K562 (cell line): ENCODE measurements around the gene PDLIM7. TPM values are rescaled to one million over a fixed set of nuclear protein-coding genes. Genes with fewer than 3 reads are reported as not detected.

Source experiments
- CXXC5 ChIP-seq: fragments of 250-450 bp; sonication (Bioruptor Pico); IDR thresholded peaks from 2 replicates; pipeline ENCODE4 v1.8.0; 2022; ENCODE audit warnings: inconsistent platforms, mild to moderate bottlenecking, moderate library complexity
- EP400 ChIP-seq: fragments of 450-650 bp; IDR thresholded peaks from 2 replicates; pipeline ENCODE4 v1.6.1; 2017; ENCODE audit warnings: antibody characterized with exemption, mild to moderate bottlenecking, moderate library complexity
- KDM4B ChIP-seq, 2 experiments: fragments of 450-650 bp in 1 of 2; sonication (generic) in 1 of 2; IDR thresholded peaks; 2 replicates each; pipeline ENCODE4 v1.6.1; 2016 to 2017; ENCODE audit warnings: borderline replicate concordance in 2 of 2, antibody characterized with exemption in 1 of 2, low read depth in 1 of 2, mild to moderate bottlenecking in 1 of 2
- MAFG ChIP-seq: fragments of 450-650 bp; conservative IDR thresholded peaks from 2 replicates; pipeline ENCODE4 v1.6.1; 2016; ENCODE audit warnings: missing genetic modification characterization, missing compliant biosample characterization
- PHF21A ChIP-seq: fragments of 450-650 bp; IDR thresholded peaks from 2 replicates; pipeline ENCODE4 v1.6.1; 2017; ENCODE audit warnings: low read depth, borderline replicate concordance
- SMARCA4 ChIP-seq: fragments of 450-650 bp; IDR thresholded peaks from 2 replicates; pipeline ENCODE4 v1.6.1; 2016
- STAT5B ChIP-seq: fragments of 250-450 bp; sonication (Bioruptor Pico); IDR thresholded peaks from 2 replicates; pipeline ENCODE4 v1.8.0; 2021; ENCODE audit warnings: mild to moderate bottlenecking, inconsistent platforms
- TAF9B ChIP-seq: fragments of 450-650 bp; IDR thresholded peaks from 2 replicates; pipeline ENCODE4 v1.6.1; 2018; ENCODE audit warnings: mild to moderate bottlenecking; ENCODE audit not compliant: partially characterized antibody
- TEAD1 ChIP-seq, 2 experiments: fragments of 450-650 bp in 1 of 2; sonication (generic) in 1 of 2; formaldehyde crosslinking; IDR thresholded peaks; 2 replicates each; pipeline versions ENCODE4 v1.4.0 to v1.8.0; 2020 to 2022; ENCODE audit warnings: mild to moderate bottlenecking in 2 of 2, missing genetic modification reagents in 1 of 2
- ZFPM2 ChIP-seq: fragments of 250-450 bp; sonication (Bioruptor Pico); IDR thresholded peaks from 2 replicates; pipeline ENCODE4 v1.5.1; 2022; ENCODE audit warnings: mild to moderate bottlenecking
- ZNF408 ChIP-seq: fragments of 250-450 bp; sonication (Bioruptor Pico); IDR thresholded peaks from 2 replicates; pipeline ENCODE4 v1.4.0; 2020; ENCODE audit warnings: low read depth, mild to moderate bottlenecking, moderate library complexity
- ZNF445 ChIP-seq: fragments of 250-450 bp; sonication (Bioruptor Pico); IDR thresholded peaks from 2 replicates; pipeline ENCODE4 v1.4.0; 2020; ENCODE audit warnings: low read depth, mild to moderate bottlenecking, moderate library complexity
- ZZZ3 ChIP-seq: fragments of 450-650 bp; IDR thresholded peaks from 2 replicates; pipeline ENCODE4 v1.6.1; 2016; ENCODE audit warnings: antibody characterized with exemption, mild to moderate bottlenecking, moderate library complexity
- polyA plus RNA-seq, 8 experiments: library from polyadenylated mRNA; depleted of rRNA in 4 of 8; stranded (reverse) in 5 of 8; unstranded in 3 of 8; fragments of >200 nt; fragmentation: Nextera tagmentation in 2 of 8; fragmentation: Illumina TruSeq in 1 of 8; extraction: Ambion mirVana in 2 of 8; extraction: Trizol in 1 of 8; gene quantifications; 2 replicates each; pipeline versions ENCODE4 v1.2.1 to v1.2.3, GENCODE V29; 2011 to 2014; ENCODE audit warnings: inconsistent platforms in 1 of 8, missing spikeins in 1 of 8
- total RNA-seq, 7 experiments: library from RNA; depleted of rRNA in 6 of 7; stranded (reverse); fragments of >200 nt in 6 of 7; fragmentation: Illumina TruSeq in 2 of 7; extraction: Trizol in 2 of 7; gene quantifications; 2 replicates each; pipeline versions ENCODE4 v1.2.1 to v1.2.3, GENCODE V29; 2011 to 2021; ENCODE audit warnings: low replicate concordance in 1 of 7
- TF ChIP-seq, protein P1 (sequence below): sonication (generic); formaldehyde crosslinking; IDR thresholded peaks from 2 replicates; pipeline ENCODE4 v1.8.1; 2023; ENCODE audit warnings: mild to moderate bottlenecking, missing genetic modification reagents
- TF ChIP-seq, protein P2 (sequence below): fragments of 250-450 bp; sonication (Bioruptor Pico); IDR thresholded peaks from 2 replicates; pipeline ENCODE4 v1.5.0; 2021; ENCODE audit warnings: mild to moderate bottlenecking, moderate library complexity
- TF ChIP-seq, protein P3 (sequence below): fragments of 250-450 bp; sonication (Bioruptor Pico); IDR thresholded peaks from 2 replicates; pipeline ENCODE4 v1.8.0; 2021; ENCODE audit warnings: moderate library complexity, mild to moderate bottlenecking, inconsistent platforms
- TF ChIP-seq, protein P4 (sequence below): fragments of 450-650 bp; IDR thresholded peaks from 2 replicates; pipeline ENCODE4 v1.6.1; 2018; ENCODE audit warnings: mild to moderate bottlenecking, low read depth; ENCODE audit not compliant: partially characterized antibody
- TF ChIP-seq, protein P5 (sequence below): fragments of 450-650 bp; IDR thresholded peaks from 2 replicates; pipeline ENCODE4 v1.6.1; 2016; ENCODE audit warnings: missing biosample characterization, missing genetic modification characterization

Gene PDLIM7
- total and polyA plus RNA-seq, 9 of the 15 experiments (the other 6 are each of a cell fraction or from before 2014, with no cell fraction given), result 2.1 to 124 (median 32.6) TPM

DNA sequence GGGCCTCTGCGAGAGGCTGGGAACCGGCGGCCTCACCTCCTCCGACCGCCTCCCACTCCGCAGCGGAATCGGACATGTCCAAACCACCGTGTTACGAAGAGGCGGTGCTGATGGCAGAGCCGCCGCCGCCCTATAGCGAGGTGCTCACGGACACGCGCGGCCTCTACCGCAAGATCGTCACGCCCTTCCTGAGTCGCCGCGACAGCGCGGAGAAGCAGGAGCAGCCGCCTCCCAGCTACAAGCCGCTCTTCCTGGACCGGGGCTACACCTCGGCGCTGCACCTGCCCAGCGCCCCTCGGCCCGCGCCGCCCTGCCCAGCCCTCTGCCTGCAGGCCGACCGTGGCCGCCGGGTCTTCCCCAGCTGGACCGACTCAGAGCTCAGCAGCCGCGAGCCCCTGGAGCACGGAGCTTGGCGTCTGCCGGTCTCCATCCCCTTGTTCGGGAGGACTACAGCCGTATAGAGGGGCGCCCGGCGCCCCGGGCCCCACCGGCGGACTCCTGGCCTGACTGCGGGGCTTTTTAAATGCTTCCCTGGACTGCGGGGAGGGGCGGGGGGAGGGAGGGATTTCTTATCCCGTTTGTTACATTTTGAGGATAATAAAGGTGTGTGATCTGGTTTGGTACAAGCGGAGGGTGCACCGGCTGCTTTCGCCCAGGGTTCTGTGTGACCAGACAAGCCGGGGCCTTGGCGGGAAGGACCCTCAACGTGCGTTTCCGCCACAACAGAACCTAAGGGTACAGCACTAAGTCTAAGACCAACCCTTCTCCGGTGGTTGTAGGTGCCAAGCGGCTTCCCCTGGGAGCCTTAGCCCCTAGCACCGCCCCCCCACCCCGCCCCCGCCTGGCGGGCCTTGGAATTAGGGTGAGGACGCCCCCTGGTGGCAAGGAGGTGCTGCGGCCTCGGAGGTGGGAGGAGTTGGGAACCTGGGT, 41.5 kb downstream of the PDLIM7 start (continued):
- TF ChIP-seq, protein P1, sequence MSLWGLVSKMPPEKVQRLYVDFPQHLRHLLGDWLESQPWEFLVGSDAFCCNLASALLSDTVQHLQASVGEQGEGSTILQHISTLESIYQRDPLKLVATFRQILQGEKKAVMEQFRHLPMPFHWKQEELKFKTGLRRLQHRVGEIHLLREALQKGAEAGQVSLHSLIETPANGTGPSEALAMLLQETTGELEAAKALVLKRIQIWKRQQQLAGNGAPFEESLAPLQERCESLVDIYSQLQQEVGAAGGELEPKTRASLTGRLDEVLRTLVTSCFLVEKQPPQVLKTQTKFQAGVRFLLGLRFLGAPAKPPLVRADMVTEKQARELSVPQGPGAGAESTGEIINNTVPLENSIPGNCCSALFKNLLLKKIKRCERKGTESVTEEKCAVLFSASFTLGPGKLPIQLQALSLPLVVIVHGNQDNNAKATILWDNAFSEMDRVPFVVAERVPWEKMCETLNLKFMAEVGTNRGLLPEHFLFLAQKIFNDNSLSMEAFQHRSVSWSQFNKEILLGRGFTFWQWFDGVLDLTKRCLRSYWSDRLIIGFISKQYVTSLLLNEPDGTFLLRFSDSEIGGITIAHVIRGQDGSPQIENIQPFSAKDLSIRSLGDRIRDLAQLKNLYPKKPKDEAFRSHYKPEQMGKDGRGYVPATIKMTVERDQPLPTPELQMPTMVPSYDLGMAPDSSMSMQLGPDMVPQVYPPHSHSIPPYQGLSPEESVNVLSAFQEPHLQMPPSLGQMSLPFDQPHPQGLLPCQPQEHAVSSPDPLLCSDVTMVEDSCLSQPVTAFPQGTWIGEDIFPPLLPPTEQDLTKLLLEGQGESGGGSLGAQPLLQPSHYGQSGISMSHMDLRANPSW (CRISPR knock-in tag), result no peak; the same call in 1 of the 2 replicates
- TF ChIP-seq TAF9B (no peak), STAT5B (CRISPR knock-in tag) (no peak), ZFPM2 (no peak), SMARCA4 (no peak), ZNF408 (CRISPR knock-in tag) (no peak), ZNF445 (CRISPR knock-in tag) (no peak), ZZZ3 (no peak), PHF21A (no peak), CXXC5 (CRISPR knock-in tag) (no peak), TEAD1 (CRISPR knock-in tag; IDR thresholded peaks at IDR 0.05) (peak in 1 of 2 experiments; percentile 17; a peak in 1 of 4 replicates), MAFG (no peak), EP400 (no peak), KDM4B (IDR thresholded peaks at IDR 0.05; ENCODE audit: borderline replicate concordance in 2 of 2, low read depth in 1 of 2) (no peak)
- TF ChIP-seq, protein P2, sequence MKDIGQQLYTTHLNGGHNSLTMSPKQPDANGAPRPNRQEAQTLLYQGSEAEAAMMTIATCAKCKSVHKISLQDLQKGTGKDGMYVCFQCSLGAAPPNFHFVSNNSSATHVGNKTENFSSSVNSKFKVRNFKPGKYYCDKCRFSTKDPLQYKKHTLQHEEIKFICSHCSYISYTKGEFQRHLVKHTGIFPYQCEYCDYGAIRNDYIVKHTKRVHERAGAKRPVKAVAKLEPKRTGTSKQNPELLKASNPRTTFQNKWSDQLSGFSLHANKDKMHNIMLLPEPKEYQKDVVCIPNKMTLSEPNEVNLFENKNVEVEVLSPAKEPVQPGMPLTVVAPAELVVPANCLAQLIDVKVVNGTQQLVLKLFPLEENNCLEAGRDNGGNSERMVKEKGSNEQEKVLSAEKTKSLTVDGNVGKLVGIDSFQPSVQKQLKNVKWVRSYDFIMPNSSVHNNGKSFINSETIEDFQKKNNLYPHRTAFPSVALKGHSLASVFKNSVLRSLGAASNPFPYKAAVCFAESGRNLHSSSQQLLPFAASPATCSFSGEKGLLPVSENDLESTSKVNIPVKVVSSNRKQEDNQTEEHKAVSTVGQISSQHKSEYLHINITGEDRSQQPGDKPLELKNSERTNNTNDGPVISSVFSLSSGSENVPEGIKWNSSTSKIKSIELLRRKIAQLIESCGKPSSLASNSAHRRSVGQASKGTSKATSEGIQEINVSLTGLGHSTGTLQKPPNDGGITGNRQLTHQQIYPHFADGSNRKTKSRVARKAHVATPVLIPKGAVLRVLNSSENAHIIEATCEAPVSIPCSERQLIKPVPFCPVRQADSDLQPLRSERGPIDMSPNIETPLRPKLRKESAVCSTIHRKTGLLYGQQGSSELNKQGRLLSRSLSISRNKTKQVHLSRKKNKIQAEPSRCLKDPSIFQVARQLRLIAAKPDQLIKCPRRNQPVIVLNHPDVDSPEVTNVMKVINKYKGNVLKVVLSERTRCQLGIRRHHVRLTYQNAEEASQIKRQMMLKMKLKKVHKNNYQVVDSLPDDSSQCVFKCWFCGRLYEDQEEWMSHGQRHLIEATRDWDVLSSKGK (CRISPR knock-in tag), result no peak
- TF ChIP-seq, protein P3, sequence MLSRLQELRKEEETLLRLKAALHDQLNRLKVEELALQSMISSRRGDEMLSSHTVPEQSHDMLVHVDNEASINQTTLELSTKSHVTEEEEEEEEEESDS, result no peak
- TF ChIP-seq, protein P4, sequence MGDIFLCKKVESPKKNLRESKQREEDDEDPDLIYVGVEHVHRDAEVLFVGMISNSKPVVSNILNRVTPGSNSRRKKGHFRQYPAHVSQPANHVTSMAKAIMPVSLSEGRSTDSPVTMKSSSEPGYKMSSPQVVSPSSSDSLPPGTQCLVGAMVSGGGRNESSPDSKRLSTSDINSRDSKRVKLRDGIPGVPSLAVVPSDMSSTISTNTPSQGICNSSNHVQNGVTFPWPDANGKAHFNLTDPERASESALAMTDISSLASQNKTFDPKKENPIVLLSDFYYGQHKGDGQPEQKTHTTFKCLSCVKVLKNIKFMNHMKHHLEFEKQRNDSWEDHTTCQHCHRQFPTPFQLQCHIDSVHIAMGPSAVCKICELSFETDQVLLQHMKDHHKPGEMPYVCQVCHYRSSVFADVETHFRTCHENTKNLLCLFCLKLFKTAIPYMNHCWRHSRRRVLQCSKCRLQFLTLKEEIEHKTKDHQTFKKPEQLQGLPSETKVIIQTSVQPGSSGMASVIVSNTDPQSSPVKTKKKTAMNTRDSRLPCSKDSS, result no peak
- TF ChIP-seq, protein P5, sequence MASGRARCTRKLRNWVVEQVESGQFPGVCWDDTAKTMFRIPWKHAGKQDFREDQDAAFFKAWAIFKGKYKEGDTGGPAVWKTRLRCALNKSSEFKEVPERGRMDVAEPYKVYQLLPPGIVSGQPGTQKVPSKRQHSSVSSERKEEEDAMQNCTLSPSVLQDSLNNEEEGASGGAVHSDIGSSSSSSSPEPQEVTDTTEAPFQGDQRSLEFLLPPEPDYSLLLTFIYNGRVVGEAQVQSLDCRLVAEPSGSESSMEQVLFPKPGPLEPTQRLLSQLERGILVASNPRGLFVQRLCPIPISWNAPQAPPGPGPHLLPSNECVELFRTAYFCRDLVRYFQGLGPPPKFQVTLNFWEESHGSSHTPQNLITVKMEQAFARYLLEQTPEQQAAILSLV (tag), result no peak
